Thyroid gland (tissue), 4 donors: ENCODE data around the gene TSSK1B.

ENCODE experiments used
- POLR2A ChIP-seq, 2 donors: fragments of 450-650 bp; IDR thresholded peaks; one replicate each; pipeline ENCODE4 v1.6.1; 2017; ENCODE audit warnings: antibody characterized with exemption in 2 of 2, mild to moderate bottlenecking in 2 of 2, moderate library complexity in 1 of 2
- TF ChIP-seq, protein P1 (sequence below), 6 experiments: fragments of 200-600 bp in 3 of 6; fragments of 450-650 bp in 3 of 6; sonication (generic) in 3 of 6; IDR thresholded peaks; one replicate each; pipeline ENCODE4 v1.5.1; 2016 to 2019; ENCODE audit warnings: antibody characterized with exemption in 6 of 6, mild to moderate bottlenecking in 2 of 6, inconsistent platforms in 1 of 6, moderate library complexity in 1 of 6

DNA sequence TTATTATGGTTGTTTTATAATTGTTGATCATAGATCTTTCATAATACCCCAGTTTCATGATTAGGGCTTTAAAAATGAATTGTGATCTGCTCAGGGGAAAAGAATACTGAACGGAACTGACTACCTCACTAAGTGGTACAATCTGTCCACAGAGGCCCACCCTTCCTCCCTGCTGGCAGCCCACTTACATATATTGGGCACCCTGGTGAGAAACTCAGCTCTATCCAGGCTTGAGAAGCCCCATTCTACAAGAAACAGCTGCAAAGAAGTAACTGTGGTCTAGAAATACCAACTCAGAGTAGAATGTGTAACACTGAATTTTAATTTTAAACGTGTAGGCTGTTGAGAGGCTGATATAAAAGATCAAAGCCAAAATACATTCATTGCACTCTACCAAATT is 46.9 kb downstream of the TSSK1B start:
- TF ChIP-seq, protein P1, sequence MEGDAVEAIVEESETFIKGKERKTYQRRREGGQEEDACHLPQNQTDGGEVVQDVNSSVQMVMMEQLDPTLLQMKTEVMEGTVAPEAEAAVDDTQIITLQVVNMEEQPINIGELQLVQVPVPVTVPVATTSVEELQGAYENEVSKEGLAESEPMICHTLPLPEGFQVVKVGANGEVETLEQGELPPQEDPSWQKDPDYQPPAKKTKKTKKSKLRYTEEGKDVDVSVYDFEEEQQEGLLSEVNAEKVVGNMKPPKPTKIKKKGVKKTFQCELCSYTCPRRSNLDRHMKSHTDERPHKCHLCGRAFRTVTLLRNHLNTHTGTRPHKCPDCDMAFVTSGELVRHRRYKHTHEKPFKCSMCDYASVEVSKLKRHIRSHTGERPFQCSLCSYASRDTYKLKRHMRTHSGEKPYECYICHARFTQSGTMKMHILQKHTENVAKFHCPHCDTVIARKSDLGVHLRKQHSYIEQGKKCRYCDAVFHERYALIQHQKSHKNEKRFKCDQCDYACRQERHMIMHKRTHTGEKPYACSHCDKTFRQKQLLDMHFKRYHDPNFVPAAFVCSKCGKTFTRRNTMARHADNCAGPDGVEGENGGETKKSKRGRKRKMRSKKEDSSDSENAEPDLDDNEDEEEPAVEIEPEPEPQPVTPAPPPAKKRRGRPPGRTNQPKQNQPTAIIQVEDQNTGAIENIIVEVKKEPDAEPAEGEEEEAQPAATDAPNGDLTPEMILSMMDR (IDR thresholded peaks at IDR 0.05) = no peak
- no peak for TF ChIP-seq POLR2A (IDR thresholded peaks at IDR 0.05)
